Ishikawa (cell line): ENCODE results near the gene HCFC1.

Experiments
- CEBPB ChIP-seq: IDR thresholded peaks from 2 replicates; pipeline ENCODE4 v1.6.1; 2012
- CREB1 ChIP-seq: IDR thresholded peaks from 2 replicates; pipeline ENCODE4 v1.6.1; 2012; ENCODE audit warnings: low read depth
- EGR1 ChIP-seq: IDR thresholded peaks from 2 replicates; pipeline ENCODE4 v1.6.1; 2012
- EP300 ChIP-seq: IDR thresholded peaks from 2 replicates; pipeline ENCODE4 v1.6.1; 2012; ENCODE audit warnings: borderline replicate concordance
- FOXM1 ChIP-seq: IDR thresholded peaks from 2 replicates; pipeline ENCODE4 v1.6.1; 2012; ENCODE audit warnings: low read depth, borderline replicate concordance
- RAD21 ChIP-seq: IDR thresholded peaks from 2 replicates; pipeline ENCODE4 v1.6.1; 2012; ENCODE audit warnings: low read depth
- REST ChIP-seq: IDR thresholded peaks from 2 replicates; pipeline ENCODE4 v1.6.1; 2012; ENCODE audit warnings: low read depth, mild to moderate bottlenecking
- TAF1 ChIP-seq: IDR thresholded peaks from 2 replicates; pipeline ENCODE4 v1.6.1; 2012; ENCODE audit warnings: low read depth, mild to moderate bottlenecking
- TCF12 ChIP-seq: IDR thresholded peaks from 2 replicates; pipeline ENCODE4 v1.6.1; 2012; ENCODE audit warnings: low read depth
- TEAD4 ChIP-seq: IDR thresholded peaks from 2 replicates; pipeline ENCODE4 v1.6.1; 2012
- YY1 ChIP-seq: IDR thresholded peaks from 2 replicates; pipeline ENCODE4 v1.6.1; 2012; ENCODE audit warnings: low read depth
- ZBTB7A ChIP-seq: IDR thresholded peaks from 2 replicates; pipeline ENCODE4 v1.6.1; 2012; ENCODE audit warnings: low read depth
- TF ChIP-seq, protein P1 (sequence below): IDR thresholded peaks from 2 replicates; pipeline ENCODE4 v1.6.1; 2012
- TF ChIP-seq, protein P2 (sequence below): IDR thresholded peaks from 2 replicates; pipeline ENCODE4 v1.6.1; 2012

- TF ChIP-seq FOXM1, result no peak
- no peak for TF ChIP-seq EP300
- TF ChIP-seq TAF1, result no peak
- no peak for TF ChIP-seq EGR1
- TF ChIP-seq REST, result no peak
- TF ChIP-seq, protein P1, sequence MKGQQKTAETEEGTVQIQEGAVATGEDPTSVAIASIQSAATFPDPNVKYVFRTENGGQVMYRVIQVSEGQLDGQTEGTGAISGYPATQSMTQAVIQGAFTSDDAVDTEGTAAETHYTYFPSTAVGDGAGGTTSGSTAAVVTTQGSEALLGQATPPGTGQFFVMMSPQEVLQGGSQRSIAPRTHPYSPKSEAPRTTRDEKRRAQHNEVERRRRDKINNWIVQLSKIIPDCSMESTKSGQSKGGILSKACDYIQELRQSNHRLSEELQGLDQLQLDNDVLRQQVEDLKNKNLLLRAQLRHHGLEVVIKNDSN, result no peak
- TF ChIP-seq RAD21, result no peak
- TF ChIP-seq TCF12, result no peak
- TF ChIP-seq YY1, result no peak
- no peak for TF ChIP-seq CREB1
- no peak for TF ChIP-seq CEBPB
- TF ChIP-seq TEAD4, result no peak
- TF ChIP-seq, protein P2, sequence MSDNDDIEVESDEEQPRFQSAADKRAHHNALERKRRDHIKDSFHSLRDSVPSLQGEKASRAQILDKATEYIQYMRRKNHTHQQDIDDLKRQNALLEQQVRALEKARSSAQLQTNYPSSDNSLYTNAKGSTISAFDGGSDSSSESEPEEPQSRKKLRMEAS, result no peak
- TF ChIP-seq ZBTB7A, result no peak
Measured at GRCh38 chrX:153973127-153974002, 1.7 kb upstream of the HCFC1 start.
